Measurements from ENCODE around the gene CACNA1G.

DNA sequence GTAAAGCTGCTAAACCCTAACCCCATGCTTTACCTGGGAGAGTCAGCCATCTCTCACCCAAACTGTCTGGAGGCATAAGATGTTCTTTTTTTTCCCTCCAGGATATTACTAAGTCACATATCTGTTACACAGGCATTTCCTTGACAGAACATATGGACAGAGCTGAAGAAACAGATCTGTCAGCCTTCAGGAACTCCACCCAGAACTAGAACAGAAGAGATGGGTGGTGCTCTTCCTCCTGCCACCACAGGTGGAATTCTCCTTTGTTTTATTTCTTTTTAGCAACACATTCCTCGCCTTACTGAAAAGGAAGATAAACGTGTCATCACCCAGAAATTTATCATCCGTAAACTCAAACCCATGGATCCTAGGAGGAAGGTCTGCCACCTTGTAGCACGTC lies 43.5 kb upstream of the CACNA1G start:
- TF ChIP-seq, protein P1, sequence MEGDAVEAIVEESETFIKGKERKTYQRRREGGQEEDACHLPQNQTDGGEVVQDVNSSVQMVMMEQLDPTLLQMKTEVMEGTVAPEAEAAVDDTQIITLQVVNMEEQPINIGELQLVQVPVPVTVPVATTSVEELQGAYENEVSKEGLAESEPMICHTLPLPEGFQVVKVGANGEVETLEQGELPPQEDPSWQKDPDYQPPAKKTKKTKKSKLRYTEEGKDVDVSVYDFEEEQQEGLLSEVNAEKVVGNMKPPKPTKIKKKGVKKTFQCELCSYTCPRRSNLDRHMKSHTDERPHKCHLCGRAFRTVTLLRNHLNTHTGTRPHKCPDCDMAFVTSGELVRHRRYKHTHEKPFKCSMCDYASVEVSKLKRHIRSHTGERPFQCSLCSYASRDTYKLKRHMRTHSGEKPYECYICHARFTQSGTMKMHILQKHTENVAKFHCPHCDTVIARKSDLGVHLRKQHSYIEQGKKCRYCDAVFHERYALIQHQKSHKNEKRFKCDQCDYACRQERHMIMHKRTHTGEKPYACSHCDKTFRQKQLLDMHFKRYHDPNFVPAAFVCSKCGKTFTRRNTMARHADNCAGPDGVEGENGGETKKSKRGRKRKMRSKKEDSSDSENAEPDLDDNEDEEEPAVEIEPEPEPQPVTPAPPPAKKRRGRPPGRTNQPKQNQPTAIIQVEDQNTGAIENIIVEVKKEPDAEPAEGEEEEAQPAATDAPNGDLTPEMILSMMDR (IDR thresholded peaks at IDR 0.05) = no peak
- no peak for TF ChIP-seq ZFX (IDR thresholded peaks at IDR 0.05; ENCODE audit: borderline replicate concordance)

All from 22Rv1 (cell line).